C4-2B (cell line): Measurements from ENCODE around the gene SNAI3.

Experiments used
- CTCF ChIP-seq: fragments of 450-650 bp; conservative IDR thresholded peaks from 2 replicates; pipeline ENCODE4 v1.5.1; 2017; ENCODE audit warnings: mild to moderate bottlenecking
- ZFX ChIP-seq: fragments of 450-650 bp; IDR thresholded peaks from 2 replicates; pipeline ENCODE4 v1.6.1; 2017

- no peak for TF ChIP-seq ZFX
- TF ChIP-seq CTCF: no peak
Observed at GRCh38 chr16:88699180-88699579, 12.9 kb upstream of the SNAI3 start.
